ENCODE measurements around the gene RBPJL. TPM values are rescaled to one million over a fixed set of nuclear protein-coding genes. Genes with fewer than 3 reads are reported as not detected.

The RBPJL gene
- total RNA-seq, 1 experiment from 2014 or later = not detected

DNA sequence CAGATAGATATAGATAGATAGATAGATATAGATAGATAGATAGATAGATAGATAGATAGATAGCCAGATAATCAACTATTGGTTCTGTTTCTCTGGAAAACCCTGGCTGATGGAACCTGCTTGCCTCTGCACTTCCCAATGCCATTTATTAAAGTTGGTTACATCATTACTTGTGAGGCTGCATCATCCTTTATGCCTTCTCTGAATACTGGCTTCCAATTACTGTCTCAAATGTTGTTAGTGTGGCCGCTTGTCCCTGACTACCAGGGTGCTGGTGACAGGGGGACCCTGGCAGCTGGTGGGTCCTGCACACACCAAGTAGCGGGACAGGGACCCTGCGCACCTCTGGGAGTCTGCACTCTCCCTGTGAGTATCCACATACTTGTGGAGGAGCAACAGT is 48.4 kb upstream of the RBPJL start:
- Histone ChIP-seq H4K20me1 (ENCODE audit: insufficient read depth) (no peaks in the 10 kb centered on the region), H3K27me3 (ENCODE audit: insufficient read depth, low read depth) (no peaks in the 10 kb centered on the region), H3K36me3 (ENCODE audit: low read depth) (no peaks in the 10 kb centered on the region), H3K79me2 (ENCODE audit: low read depth) (peaks cover 6% of the 10 kb centered on the region), H3K27ac (no peak overlapping the region), H3K4me2 (no peak overlapping the region), H3F3A (ENCODE audit: insufficient read depth, low read depth) (peaks cover 34% of the 10 kb centered on the region), H3K9me3 (ENCODE audit: insufficient read depth, low read depth) (no peaks in the 10 kb centered on the region; the same call in 1 of the 2 replicates), H3K4me1 (replicated peaks; ENCODE audit: insufficient read depth) (peaks cover 35% of the 10 kb centered on the region), H2AFZ (no peak overlapping the region), H3K4me3 (no peak overlapping the region), H3K9me2 (ENCODE audit: insufficient read depth) (no peaks in the 10 kb centered on the region)
- ChIA-PET CTCF (interaction anchor here (0.9 kb wide), 1 partner anchor 32 kb away, joined by 4 read pairs; no protein-coding TSS in a partner anchor), POLR2A (ENCODE audit: unreplicated experiment) (no interaction called here)
- no peak for TF ChIP-seq EZH2 (IDR thresholded peaks at IDR 0.05; ENCODE audit: low read depth)
- TF ChIP-seq, protein P1, sequence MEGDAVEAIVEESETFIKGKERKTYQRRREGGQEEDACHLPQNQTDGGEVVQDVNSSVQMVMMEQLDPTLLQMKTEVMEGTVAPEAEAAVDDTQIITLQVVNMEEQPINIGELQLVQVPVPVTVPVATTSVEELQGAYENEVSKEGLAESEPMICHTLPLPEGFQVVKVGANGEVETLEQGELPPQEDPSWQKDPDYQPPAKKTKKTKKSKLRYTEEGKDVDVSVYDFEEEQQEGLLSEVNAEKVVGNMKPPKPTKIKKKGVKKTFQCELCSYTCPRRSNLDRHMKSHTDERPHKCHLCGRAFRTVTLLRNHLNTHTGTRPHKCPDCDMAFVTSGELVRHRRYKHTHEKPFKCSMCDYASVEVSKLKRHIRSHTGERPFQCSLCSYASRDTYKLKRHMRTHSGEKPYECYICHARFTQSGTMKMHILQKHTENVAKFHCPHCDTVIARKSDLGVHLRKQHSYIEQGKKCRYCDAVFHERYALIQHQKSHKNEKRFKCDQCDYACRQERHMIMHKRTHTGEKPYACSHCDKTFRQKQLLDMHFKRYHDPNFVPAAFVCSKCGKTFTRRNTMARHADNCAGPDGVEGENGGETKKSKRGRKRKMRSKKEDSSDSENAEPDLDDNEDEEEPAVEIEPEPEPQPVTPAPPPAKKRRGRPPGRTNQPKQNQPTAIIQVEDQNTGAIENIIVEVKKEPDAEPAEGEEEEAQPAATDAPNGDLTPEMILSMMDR (conservative IDR thresholded peaks at IDR 0.05) = no peak
- intact Hi-C loops (cut with micrococcal nuclease; ENCODE audit: unreplicated experiment) = no loop called here
- no TSS peak for BruUV-seq (replicated peaks)
- DNase-seq = no peak

DNA sequence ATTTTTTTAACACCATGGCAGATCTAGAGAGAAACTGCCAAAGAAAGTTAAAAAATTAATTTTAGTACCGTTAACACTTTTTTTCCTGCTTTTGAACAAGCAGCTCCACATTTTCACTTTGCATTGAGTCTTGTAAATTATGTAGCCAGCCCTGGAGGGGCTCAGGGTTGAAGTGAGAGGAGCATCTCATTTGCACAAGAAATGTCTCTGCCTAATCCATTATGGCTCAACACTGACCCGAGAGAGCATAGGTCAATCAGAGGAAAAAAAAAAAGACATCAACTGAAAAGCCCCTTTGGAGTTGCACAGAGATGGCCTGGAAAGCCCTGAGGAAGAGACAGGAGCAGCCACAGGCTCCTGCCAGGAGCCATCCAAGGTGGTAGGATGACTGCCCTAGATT is 48.0 kb upstream of the RBPJL start:
- POLR2A ChIA-PET (ENCODE audit: unreplicated experiment) = interaction anchor here (0.7 kb wide), 1 partner anchor 100 kb away, joined by 10 read pairs; no protein-coding TSS in a partner anchor

DNA sequence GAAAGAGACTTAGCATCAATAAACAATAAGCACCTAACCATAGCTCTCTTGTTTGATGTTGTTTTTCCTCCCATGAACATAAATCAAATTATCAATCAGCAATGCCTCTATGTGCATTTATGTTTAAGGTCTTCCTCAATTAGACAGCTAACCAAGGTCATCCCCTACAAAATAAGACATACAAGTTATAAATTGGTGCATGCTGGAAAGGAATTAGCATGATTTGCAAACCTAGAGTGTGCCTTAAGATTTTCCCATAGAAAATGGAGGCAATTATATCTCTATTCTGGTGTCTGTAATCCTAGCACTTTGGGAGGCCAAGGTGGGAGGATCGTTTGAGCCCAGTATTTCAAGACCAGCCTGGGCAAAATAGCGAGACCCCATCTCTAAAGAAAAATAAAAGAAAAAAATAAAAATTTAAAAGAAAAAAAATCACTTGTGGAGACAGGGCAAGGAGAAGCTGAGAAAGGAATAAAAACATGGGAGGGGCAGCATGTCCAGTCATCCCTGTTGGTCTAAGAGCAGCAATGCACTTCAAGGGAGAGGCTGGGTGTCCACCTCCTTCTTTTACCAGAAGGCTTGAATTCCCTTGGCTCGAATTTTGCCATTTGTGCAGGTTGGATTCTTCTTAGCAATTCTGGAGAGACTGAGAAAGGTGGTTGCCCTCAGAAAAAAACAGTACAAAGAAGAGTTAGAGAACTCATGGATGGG is 42.9 kb upstream of the RBPJL start:
- BruUV-seq (replicated peaks) = no TSS peak

More for the DNA sequence above, 48.0 kb upstream of the RBPJL start:
- Histone ChIP-seq H2AFZ (no peak overlapping the region), H3K9me2 (ENCODE audit: insufficient read depth) (no peaks in the 10 kb centered on the region), H3K27ac (no peak overlapping the region), H3K36me3 (ENCODE audit: low read depth) (no peaks in the 10 kb centered on the region), H3K4me1 (replicated peaks; ENCODE audit: insufficient read depth) (peaks cover 32% of the 10 kb centered on the region), H3K4me3 (no peak overlapping the region), H3K27me3 (ENCODE audit: insufficient read depth, low read depth) (no peaks in the 10 kb centered on the region), H3F3A (ENCODE audit: insufficient read depth, low read depth) (peaks cover 30% of the 10 kb centered on the region), H3K4me2 (no peak overlapping the region), H4K20me1 (ENCODE audit: insufficient read depth) (no peaks in the 10 kb centered on the region), H3K9me3 (ENCODE audit: insufficient read depth, low read depth) (no peaks in the 10 kb centered on the region; the same call in 1 of the 2 replicates), H3K79me2 (ENCODE audit: low read depth) (peaks cover 3% of the 10 kb centered on the region)
- TF ChIP-seq, protein P1 (conservative IDR thresholded peaks at IDR 0.05) = no peak
- TF ChIP-seq EZH2 (IDR thresholded peaks at IDR 0.05; ENCODE audit: low read depth) = no peak
- no TSS peak for BruUV-seq (replicated peaks)
- CTCF ChIA-PET = no interaction called here
- no peak for DNase-seq
- intact Hi-C loops (cut with micrococcal nuclease; ENCODE audit: unreplicated experiment) = no loop called here

More for the DNA sequence above, 42.9 kb upstream of the RBPJL start:
- Histone ChIP-seq H3K79me2 (ENCODE audit: low read depth) (no peaks in the 10 kb centered on the region), H3K27me3 (ENCODE audit: insufficient read depth, low read depth) (no peaks in the 10 kb centered on the region), H4K20me1 (ENCODE audit: insufficient read depth) (no peaks in the 10 kb centered on the region), H3K4me1 (replicated peaks; ENCODE audit: insufficient read depth) (peaks cover 12% of the 10 kb centered on the region), H3F3A (ENCODE audit: insufficient read depth, low read depth) (no peaks in the 10 kb centered on the region), H3K9me3 (ENCODE audit: insufficient read depth, low read depth) (no peaks in the 10 kb centered on the region; the same call in 1 of the 2 replicates), H3K9me2 (ENCODE audit: insufficient read depth) (no peaks in the 10 kb centered on the region), H3K27ac (no peak overlapping the region), H3K36me3 (ENCODE audit: low read depth) (no peaks in the 10 kb centered on the region), H3K4me2 (no peak overlapping the region), H3K4me3 (no peak overlapping the region), H2AFZ (no peak overlapping the region)
- POLR2A ChIA-PET (ENCODE audit: unreplicated experiment) = no interaction called here
- peak in 1 of 2 experiments; percentile 21 for DNase-seq
- CTCF ChIA-PET = no interaction called here
- intact Hi-C loops (cut with micrococcal nuclease; ENCODE audit: unreplicated experiment) = no loop called here
- TF ChIP-seq, protein P1 (conservative IDR thresholded peaks at IDR 0.05) = no peak
- no peak for TF ChIP-seq EZH2 (IDR thresholded peaks at IDR 0.05; ENCODE audit: low read depth)
